Esophagus mucosa (tissue), 1 donor: ENCODE measurements around the gene GFAP. TPM values are rescaled to one million over a fixed set of nuclear protein-coding genes. Genes with fewer than 3 reads are reported as not detected.
"Not testable (repeated sequence)": the region's sequence is repeated elsewhere in the genome, so short reads cannot be mapped to it uniquely, and the experiment has no call there.

ENCODE experiments used
- ATAC-seq: fragments of 200-7000 bp; cut with Tn5 transposase; one replicate; pipeline ENCODE4 v1.9.1; 2020
- total RNA-seq: library from RNA; stranded (reverse); gene quantifications from one replicate; pipeline ENCODE4 v1.2.4, GENCODE V29; 2023
- donor health status: DM: yes; HTN: yes; CAD: no.

Gene GFAP
- total RNA-seq = not detected

DNA sequence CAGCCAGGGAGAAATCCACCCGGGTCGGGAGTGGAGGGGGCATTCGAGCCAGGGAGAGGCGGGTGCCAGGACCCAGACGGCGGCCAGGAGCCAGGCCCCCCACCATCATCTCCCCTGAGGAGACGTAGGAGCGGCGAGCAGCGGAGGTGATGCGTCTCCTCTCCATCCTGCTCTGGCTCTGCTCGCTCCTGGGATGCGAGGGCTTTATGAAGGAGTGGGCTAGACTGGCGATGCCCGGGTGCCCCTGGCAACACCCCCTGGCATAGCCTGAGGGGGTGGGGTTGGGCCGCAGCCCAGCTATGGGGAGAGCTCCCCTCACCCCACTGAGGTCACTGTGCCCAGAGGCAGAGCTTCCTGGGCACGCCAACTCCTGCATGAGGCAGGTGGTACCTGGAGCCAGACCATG is at the start of gene GFAP:
Gene GFAP, minus strand, starts transcription at position 180 of the 406 bp plus-strand sequence. Its CDS starts 14 bp downstream, at position 166.
- ATAC-seq = no peak

DNA sequence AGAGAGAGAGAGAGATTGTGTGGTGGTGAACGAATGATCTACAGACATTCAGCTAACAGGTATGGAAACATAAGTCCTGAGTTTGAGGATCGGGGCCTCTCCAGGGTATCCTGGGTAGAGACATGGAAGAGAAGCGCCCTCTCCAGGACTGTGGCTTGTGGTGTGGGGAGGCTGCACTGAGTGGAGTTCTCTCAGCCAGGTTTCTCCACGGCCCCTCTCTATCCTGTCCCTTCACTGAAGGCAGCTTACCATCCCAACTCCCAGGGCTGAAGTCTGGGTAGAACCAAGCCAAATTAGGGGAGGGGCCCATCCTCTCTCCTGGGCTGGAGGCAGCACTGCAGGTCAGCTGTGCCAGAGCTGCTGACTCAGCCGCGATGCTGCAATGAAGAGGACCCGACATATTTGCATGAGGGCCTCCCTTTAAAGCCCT is 46.6 kb upstream of the GFAP start:
- peak; percentile 27 for ATAC-seq

DNA sequence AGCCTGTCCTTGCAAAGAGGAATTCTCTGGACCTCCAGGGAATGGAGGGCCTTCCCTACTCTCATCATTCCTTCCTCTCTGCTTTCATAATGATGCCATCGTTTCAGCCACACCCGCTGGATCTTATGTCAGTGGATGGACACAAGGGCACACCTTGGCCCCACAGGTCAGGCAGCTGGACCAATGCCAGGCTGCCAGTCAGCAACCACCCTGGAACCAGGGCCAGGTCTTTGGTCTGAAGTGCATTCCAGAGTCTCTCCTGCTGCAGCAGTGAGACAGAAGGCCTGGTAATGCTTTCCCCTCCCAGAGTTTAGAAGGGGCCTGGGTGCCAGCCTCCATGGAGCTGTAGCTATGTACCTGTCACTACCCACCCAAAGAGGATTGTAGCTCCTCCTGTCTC is 45.4 kb upstream of the GFAP start:
- no peak for ATAC-seq

GRCh38 chr17:44959821-44960531 is 44.7 kb upstream of the GFAP start:
- ATAC-seq = no peak

GRCh38 chr17:44956998-44957981 is 42.0 kb upstream of the GFAP start:
- ATAC-seq = no peak

DNA sequence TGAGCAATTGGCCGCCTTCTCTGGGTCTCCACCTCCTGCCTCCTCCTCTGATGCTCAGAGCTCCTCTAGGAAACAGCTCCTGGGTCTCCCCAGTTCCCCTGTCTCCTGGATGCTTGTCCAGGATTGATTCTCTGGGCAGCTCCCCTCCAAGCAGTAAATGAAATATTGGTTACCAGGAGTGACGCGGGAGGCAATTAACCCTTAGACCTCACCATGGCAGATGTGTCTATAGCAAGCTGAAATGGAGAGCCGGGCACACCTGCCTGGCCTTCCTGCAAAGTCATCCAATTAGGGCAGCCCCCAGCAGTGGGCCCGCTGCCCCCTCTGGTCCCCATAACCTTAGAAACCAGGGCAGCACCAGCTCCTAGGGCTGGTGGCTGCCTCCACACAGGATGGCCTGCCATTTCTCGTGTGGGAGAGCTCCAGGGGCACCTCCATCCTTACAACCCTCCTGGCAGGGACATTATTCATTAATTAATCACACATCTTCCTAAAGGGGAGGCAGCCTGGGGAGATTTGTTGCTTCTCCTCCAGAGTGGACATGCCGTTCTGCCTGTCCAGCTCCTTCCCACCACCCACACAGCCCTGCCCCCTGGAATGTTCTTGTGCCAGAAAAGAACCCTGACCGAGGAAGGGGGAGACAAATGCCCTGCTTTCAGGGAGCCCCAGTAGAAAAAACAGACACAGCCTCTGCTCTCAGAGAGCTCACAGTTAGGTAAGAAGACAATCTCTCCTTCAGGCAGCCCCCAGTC is 40.5 kb upstream of the GFAP start:
- no peak for ATAC-seq

DNA sequence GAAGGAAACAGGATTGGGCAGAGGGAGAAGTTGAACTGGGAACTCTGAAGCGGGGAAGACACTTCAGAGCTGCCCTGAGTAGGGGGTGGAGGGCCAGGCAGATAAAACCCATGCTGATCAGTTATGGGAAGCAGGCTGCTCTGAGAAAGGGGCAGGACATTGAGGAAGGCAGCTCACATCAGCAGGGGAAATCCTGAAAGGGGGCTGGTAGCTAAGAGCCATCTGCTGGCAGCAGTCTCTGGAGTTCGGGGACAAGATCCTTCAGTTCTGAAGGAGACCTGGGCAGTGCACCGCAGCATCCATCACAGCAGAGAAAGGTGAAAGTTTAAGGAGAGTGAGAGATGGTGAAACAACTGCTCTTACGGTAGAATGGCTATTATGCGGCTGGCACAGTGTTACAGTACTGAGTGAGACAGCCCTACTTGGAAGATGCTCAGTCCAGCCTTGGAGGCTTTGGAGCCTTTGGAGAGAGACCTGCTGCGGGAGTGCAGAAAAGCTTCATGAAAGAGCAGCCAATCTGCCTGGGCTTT is 37.7 kb upstream of the GFAP start:
- no peak for ATAC-seq

GRCh38 chr17:44948315-44948795 is 33.1 kb upstream of the GFAP start:
- no peak for ATAC-seq

DNA sequence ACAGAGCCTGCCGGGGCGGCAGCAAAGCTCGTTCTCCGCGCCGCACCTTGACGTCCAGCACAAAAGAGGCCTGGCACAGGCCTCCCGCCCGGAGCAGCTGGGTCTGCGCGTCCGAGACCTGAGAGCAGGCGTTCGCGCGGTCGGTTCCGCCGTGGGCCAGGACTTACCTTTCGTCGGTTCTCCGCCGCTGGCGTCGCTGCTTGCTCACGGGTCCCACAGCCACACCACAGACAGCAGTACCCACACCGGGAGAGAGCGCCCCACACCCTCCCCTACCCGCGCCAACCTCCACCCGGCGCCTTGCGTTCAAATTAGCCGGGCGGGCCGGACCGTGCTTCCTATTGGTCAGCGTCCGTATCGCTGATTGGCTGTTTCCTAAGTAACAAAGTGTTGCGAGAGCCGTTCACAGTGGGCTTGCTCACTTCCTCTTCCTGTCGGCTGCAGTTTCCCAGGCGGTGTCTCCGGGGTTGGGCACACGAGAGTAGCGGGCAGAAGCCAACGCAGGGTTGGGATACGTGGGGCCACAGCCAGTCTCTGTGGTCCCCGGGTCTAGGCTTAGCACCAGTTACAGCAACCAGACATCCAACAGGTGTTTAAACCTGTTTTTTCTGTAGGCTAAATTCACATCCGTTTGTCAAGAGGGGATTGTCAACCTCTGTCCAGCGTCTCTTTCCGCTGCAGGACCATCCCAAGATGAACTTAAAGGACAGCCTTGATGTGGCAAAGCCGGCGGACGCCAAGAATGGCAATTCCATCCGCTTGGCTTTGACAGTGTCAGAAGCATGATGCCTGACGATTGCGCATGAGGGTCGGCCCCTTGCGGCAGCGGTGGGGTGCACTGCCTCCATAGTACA is 32.4 kb upstream of the GFAP start, which contains the start of gene KIF18B:
Gene KIF18B, minus strand, starts transcription at position 313 of the 854 bp plus-strand sequence. CDS start 11,429 bp downstream, outside the sequence.
- ATAC-seq = peak; percentile 98

DNA sequence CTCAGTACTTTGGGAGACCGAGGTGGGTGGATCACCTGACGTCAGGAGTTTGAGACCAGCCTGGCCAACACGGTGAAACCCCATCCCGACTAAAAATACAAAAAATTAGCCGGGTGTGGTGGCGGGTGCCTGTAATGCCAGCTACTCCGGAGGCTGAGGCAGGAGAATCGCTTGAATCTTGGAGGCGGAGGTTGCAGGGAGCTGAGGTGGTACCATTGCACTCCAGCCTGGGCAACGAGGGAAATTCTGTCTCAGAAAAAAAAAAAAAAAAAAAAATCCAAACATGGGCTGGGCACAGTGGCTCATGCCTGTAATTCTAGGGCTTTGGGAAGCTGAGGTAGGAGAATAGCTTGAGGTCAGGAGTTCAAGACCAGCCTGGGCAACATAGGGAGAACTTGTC is 30.4 kb upstream of the GFAP start:
- ATAC-seq = not testable (repeated sequence)

DNA sequence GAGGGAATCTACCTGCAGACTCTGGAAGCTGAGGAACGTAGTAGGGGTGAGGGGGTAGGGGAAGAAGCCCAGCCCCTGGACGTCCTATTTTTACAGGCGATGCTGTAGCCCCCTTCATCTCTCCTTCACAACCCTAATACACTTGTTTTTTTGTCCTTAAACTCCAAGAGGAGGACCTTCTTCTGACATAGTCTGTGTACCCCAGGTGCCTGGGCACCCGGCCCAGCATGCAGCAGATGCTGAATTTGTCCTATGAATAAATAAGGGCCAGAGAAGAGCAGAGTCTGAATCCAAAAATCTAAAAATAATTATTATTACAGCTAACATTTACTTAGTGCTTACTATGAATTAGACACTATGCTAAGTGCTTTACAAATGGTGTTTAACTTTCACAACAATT is 27.2 kb upstream of the GFAP start:
- ATAC-seq = no peak

DNA sequence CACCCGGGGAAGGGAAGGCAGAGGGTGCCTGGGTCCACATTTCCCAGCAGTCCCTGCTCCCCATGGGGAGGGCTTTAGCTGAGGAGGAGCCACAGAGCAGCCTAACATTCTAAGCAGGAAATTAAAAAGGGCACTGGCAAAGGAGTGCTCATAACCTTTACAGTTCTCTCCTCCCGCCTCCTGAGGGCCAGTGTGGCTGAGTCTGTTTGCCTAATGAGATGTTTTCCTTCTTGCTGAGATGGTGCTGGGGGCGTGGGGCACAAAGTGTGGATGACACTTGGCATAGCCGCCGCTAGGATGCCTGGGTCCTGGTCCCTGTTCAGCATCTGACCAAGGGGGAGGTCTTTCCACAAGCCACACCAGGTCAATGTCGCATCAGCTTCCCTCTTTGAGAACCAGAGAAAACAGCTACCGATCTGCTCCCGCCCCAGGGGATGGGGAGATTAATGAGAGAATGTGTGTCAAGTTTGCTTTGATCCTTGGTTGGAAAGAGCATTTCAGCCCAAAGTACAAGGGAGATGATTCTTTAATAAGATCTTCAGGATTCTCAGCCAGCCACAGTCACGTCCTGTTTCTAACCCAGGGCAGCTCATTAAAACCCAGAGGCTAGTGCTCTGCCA is 26.5 kb upstream of the GFAP start:
- peak; percentile 15 for ATAC-seq

DNA sequence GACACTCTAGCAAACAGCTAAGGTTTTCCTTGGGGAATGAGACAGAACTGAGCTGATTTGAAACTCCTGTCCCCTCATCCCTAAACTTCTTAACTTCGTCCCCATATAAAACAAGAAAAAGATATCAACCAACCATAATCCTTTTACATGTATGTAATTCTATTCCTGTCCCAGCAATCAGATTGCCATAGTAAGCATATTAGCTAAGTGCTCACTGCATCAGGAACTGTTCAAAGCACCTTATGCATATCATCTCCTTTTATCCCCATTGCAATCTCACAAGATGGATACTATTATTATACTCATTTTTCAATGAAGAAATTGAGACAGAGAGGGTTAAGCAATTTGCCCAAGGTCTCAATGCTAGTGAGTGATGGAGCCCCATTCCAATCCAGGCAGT is 25.5 kb upstream of the GFAP start:
- no peak for ATAC-seq

- no peak for ATAC-seq
Measured at GRCh38 chr17:44940317-44940716, 25.0 kb upstream of the GFAP start.

- no peak for ATAC-seq
Measured at GRCh38 chr17:44935116-44935515, 19.8 kb upstream of the GFAP start.

GRCh38 chr17:44934745-44935105 is 19.4 kb upstream of the GFAP start:
- no peak for ATAC-seq

DNA sequence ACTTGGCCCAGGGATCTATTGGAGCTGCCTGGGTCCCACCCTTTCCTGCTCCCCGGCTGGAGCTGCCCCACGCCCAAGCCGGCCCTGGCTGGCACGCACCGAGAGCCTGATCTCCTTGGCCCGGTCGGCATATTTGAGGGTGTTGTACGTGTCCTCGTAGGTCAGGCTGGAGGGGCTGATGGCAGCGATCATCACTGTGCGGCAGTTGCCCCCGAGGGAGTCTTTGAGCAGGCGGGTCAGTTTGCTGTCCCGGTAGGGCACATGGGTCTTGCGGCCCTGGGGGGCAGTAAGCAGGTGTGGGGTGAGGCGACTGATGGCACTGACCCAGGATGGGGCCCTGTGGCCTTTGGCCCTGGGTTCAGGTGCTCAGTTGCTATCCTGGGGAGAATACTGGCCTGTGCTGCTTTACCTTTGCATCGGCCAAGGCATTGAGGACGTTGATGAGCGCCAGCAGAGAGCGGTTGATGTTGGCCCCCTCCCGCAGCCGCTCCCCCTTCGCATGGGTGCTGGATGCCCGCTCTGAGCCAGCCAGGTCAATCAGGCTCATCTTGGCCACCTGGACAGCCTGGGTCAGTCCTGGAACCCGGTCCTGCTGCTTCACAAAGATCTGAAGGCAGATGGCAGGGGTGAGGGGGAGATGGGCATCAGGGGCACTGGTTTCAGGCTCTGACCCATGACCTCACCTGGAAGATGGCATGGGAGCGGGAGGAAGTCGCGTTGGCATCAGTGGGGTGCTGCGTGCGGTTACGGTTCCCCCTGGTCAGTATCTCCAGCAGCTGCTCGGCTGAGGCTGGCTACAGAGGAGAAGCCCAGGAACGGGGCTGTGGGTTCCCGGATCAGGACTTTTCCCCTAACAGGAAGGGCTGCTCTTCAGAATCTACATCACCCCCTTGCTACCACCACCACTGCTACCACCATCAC is 18.8 kb upstream of the GFAP start:
- ATAC-seq = peak; percentile 12

- no peak for ATAC-seq
Measured at GRCh38 chr17:44932787-44933097, 17.4 kb upstream of the GFAP start.

GRCh38 chr17:44932096-44932786 is 16.9 kb upstream of the GFAP start:
- ATAC-seq = no peak
